CD4-positive, alpha-beta T cell treated with Interleukin-12 subunit alpha and Interleukin-12 subunit beta, for 1 hour (primary cell): ENCODE results near the gene FAM120A.

Experiments used
- DNase-seq: peaks from one replicate; pipeline ENCODE4 v3.0.0-alpha.2; 2020

Gene FAM120A

DNA sequence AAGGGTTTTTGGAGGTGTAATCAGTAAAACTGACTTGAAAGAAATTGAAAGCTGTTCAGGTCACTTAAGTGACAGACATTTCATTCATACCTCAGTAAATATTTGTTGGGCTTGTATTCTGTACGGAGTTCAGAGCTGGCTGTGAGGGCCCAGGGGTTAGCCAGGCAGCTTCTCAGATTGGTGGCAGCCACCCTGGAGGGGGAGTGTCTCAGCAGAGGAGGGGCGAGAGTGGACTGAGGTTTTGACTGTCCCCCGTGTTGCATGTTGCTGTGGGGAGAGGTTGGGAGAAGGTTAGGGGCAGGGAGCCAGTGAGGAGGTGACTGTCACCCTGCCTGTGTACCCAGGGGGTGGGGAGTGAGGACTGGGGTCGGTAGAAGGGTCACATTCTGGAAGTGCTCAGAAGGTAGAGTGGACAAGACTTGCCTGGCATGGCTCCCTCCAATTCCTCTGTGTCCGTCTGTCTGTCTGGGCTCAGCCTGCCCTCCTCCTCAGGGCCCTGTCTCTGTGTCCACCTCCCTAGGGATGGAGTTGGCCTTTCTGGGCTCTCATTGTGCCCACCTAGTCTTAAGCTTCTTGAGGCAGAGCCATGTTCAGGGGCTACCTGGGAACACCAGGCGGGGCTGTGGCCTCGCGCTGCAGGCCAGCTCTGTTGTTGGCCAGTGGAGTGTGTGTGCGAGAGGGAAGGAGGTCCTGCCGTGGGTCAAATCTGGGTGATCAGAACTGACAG lies 129.3 kb downstream of the FAM120A start:
- no peak for DNase-seq

DNA sequence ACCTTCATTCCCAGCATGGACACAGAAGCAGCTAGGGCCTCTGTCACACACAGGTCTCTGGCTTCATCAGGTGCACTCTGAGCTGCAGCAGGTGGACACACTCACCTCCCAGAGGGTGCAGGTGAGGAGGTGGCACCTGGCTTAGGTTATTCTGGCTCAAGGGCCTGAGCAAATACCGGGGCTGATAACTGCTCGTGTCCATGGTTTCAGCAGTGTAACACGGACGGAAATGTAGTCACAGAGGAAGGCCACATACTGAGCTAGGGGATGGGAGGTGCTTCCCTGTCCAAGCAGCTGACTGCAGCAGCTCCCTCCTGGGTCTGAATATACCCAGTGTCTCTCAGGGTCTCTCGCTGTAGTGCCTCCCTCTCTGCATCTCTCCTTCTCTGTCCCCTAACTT lies 130.6 kb downstream of the FAM120A start:
- no peak for DNase-seq

DNA sequence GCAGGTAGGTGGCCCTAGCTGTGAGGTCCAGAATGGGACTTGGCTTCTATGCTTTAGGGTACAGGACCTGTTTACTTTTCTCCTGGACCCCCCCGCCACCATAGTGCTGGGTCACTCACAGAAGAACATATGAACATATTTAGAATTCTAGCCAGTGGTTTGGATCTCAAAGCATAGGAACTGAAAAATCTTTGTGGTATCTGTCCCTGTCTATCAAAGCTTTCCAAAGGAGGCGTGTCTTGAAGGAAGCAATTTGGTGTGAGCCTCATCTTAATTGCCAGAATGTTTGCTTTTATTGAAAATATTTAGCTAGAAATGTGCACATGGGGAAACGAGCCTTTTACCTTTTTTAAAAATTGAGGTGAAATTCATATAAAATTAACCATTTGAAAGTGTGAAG lies 131.1 kb downstream of the FAM120A start:
- DNase-seq = no peak

- no peak for DNase-seq
Observed at GRCh38 chr9:93585259-93585658, 133.8 kb downstream of the FAM120A start.

DNA sequence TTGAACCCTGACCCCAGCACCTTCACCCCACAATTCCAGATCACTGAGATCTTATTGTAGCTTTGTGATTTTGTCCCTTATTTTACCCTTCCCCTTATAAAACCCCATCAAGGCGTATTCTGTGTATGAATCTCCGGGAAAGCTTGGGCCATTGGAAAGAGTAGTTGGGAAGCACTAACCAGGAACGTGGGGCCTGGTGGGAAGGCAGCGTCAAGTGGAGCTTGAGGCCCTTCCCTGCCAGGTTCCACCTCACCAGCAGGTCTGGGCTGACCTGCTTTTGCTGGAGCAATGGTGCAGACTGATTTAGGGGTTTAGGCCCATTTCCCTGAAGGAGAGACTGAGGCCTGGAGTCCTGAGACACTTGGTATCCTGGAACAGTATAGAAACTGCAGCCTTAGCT lies 134.2 kb downstream of the FAM120A start:
- DNase-seq = no peak

DNA sequence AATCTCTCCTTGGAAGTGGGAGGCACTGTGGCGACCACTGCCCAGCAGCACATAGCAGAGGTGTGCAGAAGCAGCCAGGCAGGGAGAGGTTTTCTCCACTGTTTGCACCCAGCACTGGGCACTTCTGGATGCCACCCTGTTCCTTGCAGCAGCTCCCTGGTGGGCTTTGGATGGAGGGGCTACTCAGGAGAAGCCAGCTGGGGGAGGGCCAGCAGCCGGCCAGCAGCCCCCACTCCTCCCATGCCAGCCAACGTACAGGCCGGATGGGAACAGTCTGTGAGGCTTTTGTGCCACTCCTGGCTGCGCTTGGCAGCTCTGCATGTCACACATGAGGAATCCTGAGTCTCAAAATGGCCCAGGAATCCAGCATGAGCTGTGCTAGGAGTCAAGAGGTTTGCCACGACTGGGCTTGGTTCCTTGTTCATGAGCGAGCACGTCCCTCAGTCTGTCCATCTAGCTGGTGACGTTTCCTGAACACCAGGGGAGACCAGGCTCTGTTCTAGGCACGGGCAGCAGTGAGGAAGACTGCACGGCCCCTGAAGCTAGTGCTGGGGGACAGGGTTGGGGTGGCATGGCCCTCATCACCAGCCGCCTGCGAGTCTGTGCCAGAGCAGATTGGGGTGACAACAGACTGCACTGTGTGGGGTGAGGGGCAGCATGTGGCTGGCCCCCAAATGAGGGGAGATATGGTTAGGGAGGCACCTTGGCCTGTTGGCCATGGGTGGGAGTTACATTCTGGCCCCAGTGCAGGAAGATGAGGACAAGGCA lies 135.0 kb downstream of the FAM120A start:
- no peak for DNase-seq

GRCh38 chr9:93587284-93587650 lies 135.8 kb downstream of the FAM120A start:
- no peak for DNase-seq

DNA sequence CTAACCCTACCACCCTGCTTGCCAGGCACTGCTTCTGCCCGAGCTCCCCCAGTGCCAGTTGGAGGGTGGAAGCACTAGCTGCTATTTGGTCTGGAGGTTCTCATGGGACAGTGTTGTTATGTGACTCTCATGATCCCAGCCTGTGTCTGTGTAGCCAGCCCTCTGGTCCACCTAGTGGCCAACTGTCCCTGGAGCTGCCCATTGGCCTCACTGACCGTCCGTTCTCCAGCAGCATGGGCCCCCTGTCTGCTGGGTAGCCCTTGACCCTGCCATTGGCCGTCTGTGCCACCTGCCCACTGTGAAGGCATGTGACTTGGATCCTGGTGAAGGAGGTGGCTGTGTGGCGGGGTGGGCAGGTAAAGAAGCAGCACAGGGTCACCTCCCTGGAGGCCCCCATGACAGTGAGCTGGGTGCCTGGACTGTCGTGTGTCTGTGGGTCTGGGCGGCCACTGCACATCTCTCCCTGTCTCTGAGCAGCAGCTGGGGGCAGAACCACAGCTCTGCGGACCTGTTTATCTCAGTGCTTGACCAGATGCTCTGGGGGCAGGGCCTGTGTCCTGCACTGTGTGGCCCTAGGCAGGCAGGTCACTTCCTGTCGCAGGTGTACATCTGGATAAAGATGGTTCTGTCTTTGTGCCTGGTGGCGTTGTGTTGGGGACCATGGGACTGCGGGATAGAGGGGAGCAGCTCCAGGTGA lies 136.3 kb downstream of the FAM120A start:
- no peak for DNase-seq

DNA sequence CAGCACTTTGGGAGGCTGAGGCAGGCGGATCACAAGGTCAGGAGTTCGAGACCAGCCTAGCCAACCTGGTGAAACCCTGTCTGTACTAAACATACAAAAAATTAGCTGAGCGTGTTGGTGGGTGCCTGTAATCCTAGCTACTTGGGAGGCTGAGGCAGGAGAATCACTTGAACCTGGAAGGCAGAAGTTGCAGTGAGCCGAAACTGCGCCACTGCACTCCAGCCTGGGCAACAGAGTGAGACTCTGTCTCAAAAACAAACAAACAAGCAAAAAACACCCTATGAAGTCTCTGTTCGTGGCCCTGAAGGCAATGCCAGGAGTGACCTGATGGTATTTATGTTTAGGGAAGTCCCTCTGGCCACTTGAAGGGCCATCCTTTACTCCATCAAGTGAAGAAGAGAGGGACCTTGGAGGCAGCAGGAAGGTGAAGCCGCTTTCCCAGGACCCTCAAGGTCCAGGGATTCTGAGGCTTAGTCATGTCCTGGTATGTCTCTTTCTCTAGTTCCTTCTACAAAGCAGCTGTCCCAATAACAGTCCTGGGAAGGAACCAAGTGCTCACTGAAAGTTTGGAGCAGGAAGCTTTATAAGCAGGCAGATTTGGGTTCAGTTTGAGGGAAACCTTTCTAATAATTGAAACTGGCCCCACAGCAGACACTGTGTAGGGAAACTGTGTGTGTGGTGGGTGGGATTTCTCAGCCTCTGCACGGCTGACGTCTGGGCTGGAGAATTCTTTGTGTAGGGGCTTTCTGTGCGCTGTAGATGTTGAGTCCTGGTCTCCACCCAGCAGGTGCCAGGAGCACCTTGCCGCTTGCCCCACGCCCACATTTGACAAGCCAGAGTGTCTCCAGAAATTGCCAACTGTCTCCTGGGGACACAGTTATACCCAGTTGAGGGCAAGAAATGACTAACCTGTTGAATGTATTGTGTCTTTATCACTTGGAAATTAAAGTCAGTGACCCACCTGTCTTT lies 137.4 kb downstream of the FAM120A start:
- no peak for DNase-seq

DNA sequence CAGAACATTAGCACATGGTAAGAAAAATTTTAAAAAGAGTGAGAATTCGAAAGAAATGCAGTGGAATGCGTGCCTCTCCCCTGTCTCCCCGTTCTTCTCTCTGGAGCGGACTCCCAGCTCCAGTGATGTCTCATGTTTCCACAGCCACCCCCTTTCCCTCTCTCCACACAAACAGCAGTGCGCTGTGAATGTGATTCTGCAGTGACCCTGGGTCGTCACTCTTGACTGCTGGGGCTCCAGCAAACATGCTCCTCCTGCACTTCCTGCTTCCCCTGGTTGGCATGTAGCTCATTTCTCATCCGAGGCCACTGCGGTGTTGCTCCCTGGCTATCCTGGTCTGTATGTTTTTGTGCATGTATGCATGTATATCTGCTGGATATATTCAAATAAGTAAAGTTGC lies 138.2 kb downstream of the FAM120A start:
- DNase-seq = no peak

DNA sequence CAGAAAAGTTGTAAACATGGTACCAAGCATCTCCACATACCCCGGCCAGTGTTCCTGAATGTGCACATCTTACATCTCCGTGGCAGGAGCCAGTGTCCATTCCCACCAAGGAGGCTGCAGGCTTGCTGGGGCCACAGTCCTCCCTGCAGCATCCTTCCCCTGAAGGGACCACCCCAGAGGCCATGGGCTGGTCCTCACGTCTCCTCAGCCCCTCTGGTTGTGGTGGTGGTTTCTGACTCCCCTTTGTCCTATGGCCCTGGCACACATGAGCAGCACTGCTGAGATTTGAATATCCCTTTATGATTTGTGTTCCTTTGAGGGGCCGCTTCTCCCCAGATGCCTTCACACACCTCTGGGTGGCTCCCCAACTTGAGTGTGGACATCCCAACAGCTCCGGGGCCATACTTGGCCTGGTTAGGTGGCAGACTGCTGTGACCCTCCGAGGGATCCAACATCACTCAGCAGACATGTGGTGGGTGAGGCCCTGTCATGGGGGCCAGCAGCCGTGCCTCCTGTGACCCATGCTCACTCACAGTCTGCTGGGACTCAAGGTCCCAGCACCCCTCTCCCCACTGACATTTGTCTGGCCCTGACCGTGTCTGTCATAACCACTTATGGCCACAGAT lies 139.2 kb downstream of the FAM120A start:
- no peak for DNase-seq

DNA sequence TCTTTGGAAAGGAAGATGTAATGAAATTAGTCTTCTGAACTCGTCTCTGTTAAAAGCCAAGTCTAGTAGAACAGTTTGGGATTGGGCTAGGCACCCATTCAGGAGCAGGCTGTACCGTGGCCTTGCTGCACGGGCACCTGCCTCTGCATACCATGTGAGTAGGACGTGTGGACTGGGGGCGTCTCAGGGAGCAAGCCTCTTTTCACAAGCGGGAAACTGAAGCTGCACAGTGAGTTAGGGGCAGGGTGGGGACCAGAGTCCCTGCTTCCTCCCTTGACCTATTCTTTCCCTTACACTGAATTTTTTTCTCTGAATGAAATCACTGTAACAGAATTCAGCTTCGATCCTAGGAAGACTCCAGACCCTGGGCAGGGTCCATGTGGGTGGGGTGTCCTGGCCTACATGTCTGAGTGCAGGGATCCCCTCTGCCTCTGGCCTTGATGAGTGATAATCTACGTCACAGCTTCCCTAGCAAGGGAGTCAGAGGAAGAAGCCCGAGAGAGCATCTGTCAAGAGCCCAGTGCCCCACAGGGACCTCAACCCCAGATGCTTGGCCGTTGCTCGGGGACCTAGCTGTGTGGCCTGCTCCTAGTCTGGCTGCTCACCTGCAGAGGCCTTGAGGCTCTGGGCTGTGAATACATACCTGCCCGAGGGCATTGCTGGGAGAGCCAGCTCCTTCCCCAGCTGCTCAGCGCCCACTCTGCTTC lies 140.0 kb downstream of the FAM120A start:
- no peak for DNase-seq

- no peak for DNase-seq
Observed at GRCh38 chr9:93592008-93592642, 140.6 kb downstream of the FAM120A start.

GRCh38 chr9:93592643-93593021 lies 141.1 kb downstream of the FAM120A start:
- DNase-seq = no peak

GRCh38 chr9:93593144-93593658 lies 141.7 kb downstream of the FAM120A start:
- no peak for DNase-seq

DNA sequence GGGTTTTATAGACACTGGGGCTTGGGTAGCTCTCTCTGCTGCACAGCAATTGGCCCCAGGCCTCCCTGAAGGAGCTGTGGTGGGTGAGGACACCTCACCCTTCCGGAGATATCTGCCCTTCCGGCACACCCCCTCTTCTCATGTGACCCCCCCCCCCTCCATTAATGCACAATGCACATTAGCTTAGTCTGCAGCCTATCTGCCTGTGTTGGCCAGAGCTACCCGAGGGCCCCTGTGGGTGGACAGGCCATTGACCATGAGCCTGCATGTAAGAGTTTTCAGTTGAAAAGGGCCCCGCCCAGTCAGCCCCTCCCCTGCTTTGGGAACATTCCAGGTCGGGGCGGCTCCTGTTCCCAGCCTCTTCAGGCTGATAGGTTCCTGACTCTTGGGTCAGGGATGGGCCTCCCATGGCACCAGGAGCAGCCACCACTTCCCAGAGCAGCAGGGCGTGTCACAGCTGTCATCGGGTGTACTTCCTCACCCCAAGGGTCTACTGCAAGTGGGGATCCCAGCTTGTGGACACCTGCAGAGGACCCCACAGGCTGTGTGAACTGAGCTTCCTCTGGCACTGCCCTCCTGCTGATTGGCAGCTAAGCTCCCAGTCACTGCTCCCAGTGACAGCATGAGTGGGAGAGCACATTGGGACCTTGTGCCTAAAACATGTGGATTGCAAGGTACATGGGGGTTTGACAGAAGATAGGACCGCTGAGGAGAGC lies 142.7 kb downstream of the FAM120A start:
- no peak for DNase-seq

GRCh38 chr9:93595461-93595860 lies 144.0 kb downstream of the FAM120A start:
- no peak for DNase-seq

GRCh38 chr9:93595861-93596365 lies 144.4 kb downstream of the FAM120A start:
- DNase-seq = no peak

GRCh38 chr9:93596399-93596798 lies 144.9 kb downstream of the FAM120A start:
- no peak for DNase-seq

DNA sequence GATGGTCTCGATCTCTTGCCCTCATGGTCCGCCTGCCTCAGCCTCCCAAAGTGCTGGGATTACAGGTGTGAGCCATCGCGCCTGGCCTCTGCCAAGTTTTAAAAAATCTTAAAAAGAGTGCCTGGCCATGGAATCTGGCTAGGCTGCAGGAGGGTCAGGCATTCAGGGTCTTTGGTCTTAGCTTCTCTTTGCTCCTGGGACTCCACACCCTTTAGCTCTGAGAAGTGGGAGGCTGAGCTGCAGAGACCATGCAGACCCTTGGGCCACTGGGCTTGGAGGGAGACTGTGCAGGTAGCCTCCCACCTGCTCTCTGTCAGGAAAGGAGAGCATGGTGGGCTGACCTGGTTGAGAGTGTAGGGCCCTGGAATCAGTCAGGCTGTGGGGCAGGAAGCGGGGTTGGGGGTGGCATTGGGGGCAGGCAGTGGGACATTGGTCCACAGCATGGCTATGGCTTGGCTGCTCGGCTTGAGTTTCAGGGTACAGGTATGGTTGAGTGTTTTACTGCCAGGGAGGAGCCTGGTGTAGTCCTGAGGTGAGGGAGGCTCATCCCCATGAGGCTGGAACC lies 145.7 kb downstream of the FAM120A start:
- no peak for DNase-seq
